ENCODE data around the gene DUSP10. TPM values are rescaled to one million over a fixed set of nuclear protein-coding genes. Genes with fewer than 3 reads are reported as not detected.

DUSP10 gene
- total and polyA plus RNA-seq, 2 donors (not counting 1 experiment from before 2014, with no cell fraction given): 22.8 to 37.7 TPM

GRCh38 chr1:221672239-221672645, 69.6 kb downstream of the DUSP10 start:
- no peak overlapping the region for H3K9ac ChIP-seq (ENCODE audit: low read length)
- H3K79me2 ChIP-seq (ENCODE audit: control insufficient read depth, insufficient read depth, low read length): no peaks in the 10 kb centered on the region
- CTCF ChIA-PET: no interaction called here
- no CpG with 5 or more reads among the region's 2 CpGs for WGBS (ENCODE audit: insufficient coverage)
- DNase-seq: no peak
- no peaks in the 10 kb centered on the region for H4K20me1 ChIP-seq (ENCODE audit: control insufficient read depth, insufficient read depth, low read length, poor library complexity, severe bottlenecking)
- no peak overlapping the region for H3K4me3 Mint-ChIP-seq
- H3K27me3 ChIP-seq (replicated peaks in 1 of 4; ENCODE audit: control extremely low read depth in 1 of 4, control insufficient read depth in 3 of 4, insufficient read depth in 4 of 4, low read length in 3 of 4): no peaks in the 10 kb centered on the region
- no peaks in the 10 kb centered on the region for H3K9me3 Mint-ChIP-seq (ENCODE audit: insufficient read depth)
- POLR2A ChIA-PET: no interaction called here
- TF ChIP-seq CTCF (IDR thresholded peaks at IDR 0.05): no peak
- TF ChIP-seq EZH2 (IDR thresholded peaks at IDR 0.05; ENCODE audit: borderline replicate concordance, insufficient read depth, low read depth, low read length, poor library complexity, severe bottlenecking): no peak
- ATAC-seq (ENCODE audit: low read depth): no peak
- H3K4me1 Mint-ChIP-seq: no peaks in the 10 kb centered on the region
- intact Hi-C loops (cut with micrococcal nuclease): no loop called here
- H3K4me3 ChIP-seq (ENCODE audit: control extremely low read depth in 1 of 5, extremely low read depth in 1 of 5, insufficient read depth in 1 of 5, low read depth in 2 of 5, low read length in 4 of 5): no peak overlapping the region
- no peak overlapping the region for H3K27ac ChIP-seq (ENCODE audit: low read length in 2 of 2)
- H3K27me3 Mint-ChIP-seq: peaks cover 6% of the 10 kb centered on the region
- H3K4me1 ChIP-seq (ENCODE audit: control insufficient read depth in 2 of 2, insufficient read depth in 2 of 2, low read length in 2 of 2): no peaks in the 10 kb centered on the region
- H3K27ac Mint-ChIP-seq: no peak overlapping the region
- H2AFZ ChIP-seq (ENCODE audit: insufficient read depth, low read depth, low read length, poor library complexity, severe bottlenecking): no peak overlapping the region
- no peaks in the 10 kb centered on the region for H3K36me3 ChIP-seq (replicated peaks in 1 of 2; ENCODE audit: control extremely low read depth in 1 of 2, control insufficient read depth in 1 of 2, extremely low read depth in 1 of 2, insufficient read depth in 2 of 2, low read length in 1 of 2)
- peaks cover 0 to 2% (median 0%) of the 10 kb centered on the region in 3 donors for H3K9me3 ChIP-seq (ENCODE audit: control extremely low read depth in 1 of 3, control insufficient read depth in 2 of 3, insufficient read depth in 1 of 3, low read length in 2 of 3)
- H3K4me2 ChIP-seq (replicated peaks; ENCODE audit: low read depth, low read length, poor library complexity, severe bottlenecking): no peak overlapping the region

- H3K4me1 ChIP-seq (ENCODE audit: control insufficient read depth in 2 of 2, insufficient read depth in 2 of 2, low read length in 2 of 2): no peaks in the 10 kb centered on the region
- CTCF ChIA-PET: no interaction called here
- intact Hi-C loops (cut with micrococcal nuclease): no loop called here
- Mint-ChIP-seq H3K4me3 (no peak overlapping the region), H3K9me3 (ENCODE audit: insufficient read depth) (no peaks in the 10 kb centered on the region), H3K4me1 (no peaks in the 10 kb centered on the region), H3K27me3 (peaks cover 6% of the 10 kb centered on the region), H3K27ac (no peak overlapping the region)
- no peak overlapping the region for H2AFZ ChIP-seq (ENCODE audit: insufficient read depth, low read depth, low read length, poor library complexity, severe bottlenecking)
- no peak overlapping the region for H3K27ac ChIP-seq (ENCODE audit: low read length in 2 of 2)
- H4K20me1 ChIP-seq (ENCODE audit: control insufficient read depth, insufficient read depth, low read length, poor library complexity, severe bottlenecking): no peaks in the 10 kb centered on the region
- POLR2A ChIA-PET: no interaction called here
- no peaks in the 10 kb centered on the region for H3K79me2 ChIP-seq (ENCODE audit: control insufficient read depth, insufficient read depth, low read length)
- DNase-seq: no peak
- TF ChIP-seq EZH2 (IDR thresholded peaks at IDR 0.05; ENCODE audit: borderline replicate concordance, insufficient read depth, low read depth, low read length, poor library complexity, severe bottlenecking): no peak
- no peak overlapping the region for H3K4me3 ChIP-seq (ENCODE audit: control extremely low read depth in 1 of 5, extremely low read depth in 1 of 5, insufficient read depth in 1 of 5, low read depth in 2 of 5, low read length in 4 of 5)
- no peak overlapping the region for H3K9ac ChIP-seq (ENCODE audit: low read length)
- ATAC-seq (ENCODE audit: low read depth): no peak
- H3K9me3 ChIP-seq (ENCODE audit: control extremely low read depth in 1 of 3, control insufficient read depth in 2 of 3, insufficient read depth in 1 of 3, low read length in 2 of 3): no peaks in the 10 kb centered on the region
- no peaks in the 10 kb centered on the region for H3K36me3 ChIP-seq (replicated peaks in 1 of 2; ENCODE audit: control extremely low read depth in 1 of 2, control insufficient read depth in 1 of 2, extremely low read depth in 1 of 2, insufficient read depth in 2 of 2, low read length in 1 of 2)
- H3K4me2 ChIP-seq (replicated peaks; ENCODE audit: low read depth, low read length, poor library complexity, severe bottlenecking): no peak overlapping the region
- no peaks in the 10 kb centered on the region for H3K27me3 ChIP-seq (replicated peaks in 1 of 4; ENCODE audit: control extremely low read depth in 1 of 4, control insufficient read depth in 3 of 4, insufficient read depth in 4 of 4, low read length in 3 of 4)
- 100% methylated on average over 1 of the region's 2 CpGs for WGBS (ENCODE audit: insufficient coverage)
Measured at GRCh38 chr1:221670081-221670480, 71.8 kb downstream of the DUSP10 start.

Measured in B cell (primary cell).